Trophoblast cell (in vitro differentiated cells and primary cell): ENCODE results near the gene TMEM45A.

Experiments used
- DNase-seq, 2 donors: peaks; one replicate each; pipeline ENCODE4 v3.0.0-alpha.2; 2016
- H2AFZ ChIP-seq: 2 replicates; pipeline ENCODE4 v1.6.1; 2013; ENCODE audit warnings: low read length, moderate library complexity, mild to moderate bottlenecking; ENCODE audit not compliant: insufficient read depth, poor library complexity
- H2AK5ac ChIP-seq: 2 replicates; pipeline ENCODE4 v1.6.1; 2013; ENCODE audit warnings: mild to moderate bottlenecking, low read length
- H2BK120ac ChIP-seq: 2 replicates; pipeline ENCODE4 v1.6.1; 2013; ENCODE audit warnings: low read length, mild to moderate bottlenecking, moderate library complexity; ENCODE audit not compliant: insufficient read depth, poor library complexity
- H2BK12ac ChIP-seq: 2 replicates; pipeline ENCODE4 v1.6.1; 2013; ENCODE audit warnings: mild to moderate bottlenecking, low read length, moderate library complexity
- H2BK5ac ChIP-seq: 2 replicates; pipeline ENCODE4 v1.6.1; 2013; ENCODE audit warnings: low read length, low read depth, moderate library complexity, mild to moderate bottlenecking; ENCODE audit not compliant: poor library complexity
- H3K14ac ChIP-seq: 2 replicates; pipeline ENCODE4 v1.6.1; 2013; ENCODE audit warnings: mild to moderate bottlenecking, low read length
- H3K18ac ChIP-seq: 2 replicates; pipeline ENCODE4 v1.6.1; 2013; ENCODE audit warnings: mild to moderate bottlenecking, low read length
- H3K23ac ChIP-seq: 2 replicates; pipeline ENCODE4 v1.6.1; 2013; ENCODE audit warnings: low read length
- H3K27ac ChIP-seq: 2 replicates; pipeline ENCODE4 v1.5.1; 2013; ENCODE audit warnings: low read depth, mild to moderate bottlenecking, inconsistent platforms, low read length, moderate library complexity
- H3K27me3 ChIP-seq: 2 replicates; pipeline ENCODE4 v1.6.1; 2013; ENCODE audit warnings: inconsistent platforms, mild to moderate bottlenecking, low read length, moderate library complexity; ENCODE audit not compliant: insufficient read depth
- H3K36me3 ChIP-seq, 2 experiments: 1 replicate in 1 of 2; 2 replicates in 1 of 2; pipeline ENCODE4 v1.6.1; 2013; ENCODE audit warnings: low read length in 2 of 2, mild to moderate bottlenecking in 2 of 2, moderate library complexity in 1 of 2; ENCODE audit not compliant: insufficient read depth in 2 of 2, control insufficient read depth in 1 of 2
- H3K4ac ChIP-seq: 2 replicates; pipeline ENCODE4 v1.6.1; 2013; ENCODE audit warnings: low read depth, mild to moderate bottlenecking, low read length, moderate library complexity
- H3K4me1 ChIP-seq, 2 experiments: 1 replicate in 1 of 2; 2 replicates in 1 of 2; pipeline ENCODE4 v1.6.1; 2013; ENCODE audit warnings: low read length in 2 of 2, mild to moderate bottlenecking in 2 of 2, moderate library complexity in 1 of 2; ENCODE audit not compliant: insufficient read depth in 2 of 2, control insufficient read depth in 1 of 2
- H3K4me2 ChIP-seq: 2 replicates; pipeline ENCODE4 v1.6.1; 2013; ENCODE audit warnings: inconsistent platforms, mild to moderate bottlenecking, low read length, moderate library complexity
- H3K4me3 ChIP-seq: 2 replicates; pipeline ENCODE4 v1.5.1; 2013; ENCODE audit warnings: mild to moderate bottlenecking, low read depth, low read length, inconsistent platforms
- H3K79me1 ChIP-seq: one replicate; pipeline ENCODE4 v1.6.1; 2013; ENCODE audit warnings: low read length
- H3K79me2 ChIP-seq: 2 replicates; pipeline ENCODE4 v1.6.1; 2013; ENCODE audit warnings: low read length, mild to moderate bottlenecking; ENCODE audit not compliant: control insufficient read depth, insufficient read depth, poor library complexity
- H3K9ac ChIP-seq: 2 replicates; pipeline ENCODE4 v1.6.1; 2013; ENCODE audit warnings: mild to moderate bottlenecking, low read length
- H3K9me3 ChIP-seq: 2 replicates; pipeline ENCODE4 v1.6.1; 2013; ENCODE audit warnings: low read depth, mild to moderate bottlenecking, control low read depth, inconsistent platforms, low read length; ENCODE audit not compliant: insufficient read depth
- H4K12ac ChIP-seq: 2 replicates; pipeline ENCODE4 v1.6.1; 2013; ENCODE audit warnings: low read depth, mild to moderate bottlenecking, low read length, moderate library complexity
- H4K8ac ChIP-seq: 2 replicates; pipeline ENCODE4 v1.6.1; 2013; ENCODE audit warnings: low read depth, mild to moderate bottlenecking, low read length, moderate library complexity
- H4K91ac ChIP-seq: one replicate; pipeline ENCODE4 v1.6.1; 2013; ENCODE audit warnings: low read depth, mild to moderate bottlenecking, low read length, moderate library complexity
- WGBS: extraction: QIAGEN DNeasy Blood & Tissue Kit; methylation state at CpG from one replicate; pipeline ENCODE4 v1.1.7; 2013; ENCODE audit warnings: missing lambda C conversion rate; ENCODE audit not compliant: insufficient read length, insufficient coverage; ENCODE audit errors: extremely low coverage; 5-methylcytosine and 5-hydroxymethylcytosine counted together

The TMEM45A gene

GRCh38 chr3:100522125-100522524, 29.7 kb downstream of the TMEM45A start:
- peaks cover 7 to 8% of the 10 kb centered on the region in 2 experiments for H3K4me1 ChIP-seq
- no peak overlapping the region for H3K9ac ChIP-seq
- no peak overlapping the region for H4K91ac ChIP-seq
- peaks cover 8% of the 10 kb centered on the region for H3K79me1 ChIP-seq
- H2BK12ac ChIP-seq: no peak overlapping the region
- no peak overlapping the region for H4K8ac ChIP-seq
- no peaks in the 10 kb centered on the region for H3K27me3 ChIP-seq
- no peaks in the 10 kb centered on the region for H3K79me2 ChIP-seq
- H2AK5ac ChIP-seq: no peak overlapping the region
- H3K4me3 ChIP-seq: no peak overlapping the region
- no peak overlapping the region for H2BK5ac ChIP-seq
- H3K36me3 ChIP-seq: peaks cover 0 to 3% of the 10 kb centered on the region in 2 experiments
- H2AFZ ChIP-seq: no peak overlapping the region
- H3K9me3 ChIP-seq: peaks cover 2% of the 10 kb centered on the region
- no peak overlapping the region for H3K4me2 ChIP-seq
- WGBS: no CpG with 5 or more reads among the region's 3 CpGs
- no peak overlapping the region for H3K27ac ChIP-seq
- H2BK120ac ChIP-seq: no peak overlapping the region
- H3K18ac ChIP-seq: no peak overlapping the region
- H3K4ac ChIP-seq: no peak overlapping the region
- H3K23ac ChIP-seq: no peak overlapping the region
- no peak overlapping the region for H4K12ac ChIP-seq
- no peak for DNase-seq
- no peak overlapping the region for H3K14ac ChIP-seq

DNA sequence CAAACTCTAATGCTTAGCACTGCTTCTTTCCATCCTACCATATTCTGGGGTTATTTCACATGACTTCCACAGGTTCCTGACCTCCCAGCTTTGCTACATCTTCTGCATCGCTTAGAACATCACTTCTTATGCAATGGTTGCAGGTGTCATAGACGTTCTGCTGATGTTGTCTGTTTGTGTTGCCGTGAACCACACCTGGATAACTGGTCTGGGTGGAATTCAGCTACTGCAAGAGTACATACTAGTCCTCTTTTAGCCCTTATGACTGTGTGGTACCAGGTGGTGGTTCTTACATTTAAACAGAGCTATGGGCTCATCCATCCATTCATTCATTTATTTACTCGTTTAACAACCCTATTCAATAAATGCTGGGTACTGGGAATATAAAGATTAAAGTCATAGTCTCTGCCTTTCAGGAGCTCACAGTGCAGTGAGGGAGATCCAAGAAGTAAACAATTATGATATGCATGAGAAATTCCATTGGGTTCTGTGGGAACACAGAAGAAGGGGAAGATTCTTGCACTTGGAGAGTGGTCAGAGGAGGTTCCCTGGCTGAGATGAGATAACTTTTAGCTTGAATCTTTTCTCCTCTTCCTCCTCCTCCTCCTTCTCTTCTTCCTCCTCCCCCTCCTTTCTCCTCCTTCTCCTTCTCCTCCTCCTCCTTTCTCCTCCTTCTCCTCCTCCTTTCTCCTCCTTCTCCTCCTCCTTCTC, 30.8 kb downstream of the TMEM45A start:
- Histone ChIP-seq H3K27ac (no peak overlapping the region), H3K79me1 (peaks cover 8% of the 10 kb centered on the region), H2BK5ac (no peak overlapping the region), H3K9ac (no peak overlapping the region), H2AK5ac (no peak overlapping the region), H3K27me3 (no peaks in the 10 kb centered on the region), H3K4me2 (no peak overlapping the region), H4K12ac (no peak overlapping the region), H3K9me3 (peaks cover 2% of the 10 kb centered on the region), H2AFZ (no peak overlapping the region), H3K79me2 (no peaks in the 10 kb centered on the region), H3K4me1 (peaks cover 7 to 8% of the 10 kb centered on the region in 2 experiments), H4K91ac (no peak overlapping the region), H2BK120ac (no peak overlapping the region), H3K23ac (no peak overlapping the region), H4K8ac (no peak overlapping the region), H3K14ac (no peak overlapping the region), H3K36me3 (peaks cover 0 to 3% of the 10 kb centered on the region in 2 experiments), H3K4ac (no peak overlapping the region), H3K18ac (no peak overlapping the region), H3K4me3 (no peak overlapping the region), H2BK12ac (no peak overlapping the region)
- peak; percentile 63 to 87 for DNase-seq
- WGBS: no CpG with 5 or more reads among the region's 4 CpGs

- H4K91ac ChIP-seq: peak overlapping the region; percentile 51
- peak overlapping the region; percentile 17 for H3K18ac ChIP-seq
- H3K79me1 ChIP-seq: peaks cover 8% of the 10 kb centered on the region
- no peak overlapping the region for H3K23ac ChIP-seq
- H3K9me3 ChIP-seq: peaks cover 2% of the 10 kb centered on the region
- peak overlapping the region; percentile 43 for H3K4me2 ChIP-seq
- H2AK5ac ChIP-seq: no peak overlapping the region
- no peak overlapping the region for H3K4me3 ChIP-seq
- peak overlapping the region; percentile 98 for H3K27ac ChIP-seq
- H4K12ac ChIP-seq: no peak overlapping the region
- peak overlapping the region; percentile 52 for H2AFZ ChIP-seq
- H3K14ac ChIP-seq: peak overlapping the region; percentile 40
- H2BK120ac ChIP-seq: peak overlapping the region; percentile 85
- WGBS: no CpG with 5 or more reads among the region's 12 CpGs
- no peaks in the 10 kb centered on the region for H3K79me2 ChIP-seq
- H4K8ac ChIP-seq: peak overlapping the region; percentile 17
- no peaks in the 10 kb centered on the region for H3K36me3 ChIP-seq
- peaks cover 7 to 8% of the 10 kb centered on the region in 2 experiments for H3K4me1 ChIP-seq
- no peak overlapping the region for H3K9ac ChIP-seq
- H3K27me3 ChIP-seq: no peaks in the 10 kb centered on the region
- peak; percentile 96 to 98 for DNase-seq
- no peak overlapping the region for H3K4ac ChIP-seq
- peak overlapping the region; percentile 67 for H2BK12ac ChIP-seq
- peak overlapping the region; percentile 66 for H2BK5ac ChIP-seq
Measured at GRCh38 chr3:100525753-100526612, 33.6 kb downstream of the TMEM45A start.

DNA sequence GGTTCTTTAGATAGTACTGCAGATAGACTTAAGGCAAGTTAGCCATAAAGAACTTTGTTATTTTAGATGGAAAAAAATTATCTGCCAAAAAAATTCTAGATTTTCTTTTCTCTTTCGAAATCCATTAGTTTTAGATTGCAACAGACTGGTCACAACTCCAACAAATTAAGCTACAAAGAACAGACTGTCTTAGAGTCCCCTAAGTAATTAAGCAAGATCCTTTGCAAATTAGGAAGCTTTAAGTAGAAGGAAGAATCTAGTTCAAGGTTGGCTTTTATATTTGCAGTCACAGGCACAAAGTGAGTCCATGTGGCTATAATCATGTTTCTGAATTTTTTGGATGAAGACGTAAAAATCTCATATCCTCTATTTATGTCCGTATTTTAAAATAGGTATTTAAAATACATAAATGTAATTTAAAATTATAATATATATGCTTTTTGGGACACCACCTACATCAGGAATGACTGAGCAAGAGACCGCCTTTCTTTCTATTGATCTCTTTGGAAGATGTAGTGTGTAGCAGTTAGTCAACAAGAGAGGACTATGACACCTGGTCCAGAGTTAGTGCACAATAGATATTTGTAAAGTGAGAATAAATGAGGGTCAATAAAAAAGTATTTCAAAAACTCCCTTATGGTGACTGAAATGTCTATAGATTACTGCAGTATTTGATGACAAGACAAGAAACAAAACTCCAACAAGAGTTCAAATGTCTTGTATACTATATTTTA, 34.4 kb downstream of the TMEM45A start:
- Histone ChIP-seq H3K27me3 (no peaks in the 10 kb centered on the region), H2AK5ac (no peak overlapping the region), H2BK12ac (no peak overlapping the region), H3K23ac (no peak overlapping the region), H4K12ac (no peak overlapping the region), H3K4me2 (no peak overlapping the region), H3K4me3 (no peak overlapping the region), H3K14ac (no peak overlapping the region), H2BK120ac (no peak overlapping the region), H3K18ac (no peak overlapping the region), H3K79me2 (no peaks in the 10 kb centered on the region), H2AFZ (no peak overlapping the region), H2BK5ac (no peak overlapping the region), H4K91ac (no peak overlapping the region), H3K9ac (no peak overlapping the region), H3K4ac (no peak overlapping the region), H3K4me1 (peaks cover 7 to 8% of the 10 kb centered on the region in 2 experiments), H4K8ac (no peak overlapping the region), H3K9me3 (peaks cover 2% of the 10 kb centered on the region), H3K36me3 (no peaks in the 10 kb centered on the region), H3K27ac (no peak overlapping the region), H3K79me1 (peaks cover 8% of the 10 kb centered on the region)
- whole genome bisulfite sequencing: no CpG with 5 or more reads among the region's 4 CpGs
- no peak for DNase-seq
